Measurements from ENCODE around the gene ATRNL1. TPM values are rescaled to one million over a fixed set of nuclear protein-coding genes. Genes with fewer than 3 reads are reported as not detected.

ATRNL1 gene
- total RNA-seq, 2 experiments from 2014 or later: not detected

DNA sequence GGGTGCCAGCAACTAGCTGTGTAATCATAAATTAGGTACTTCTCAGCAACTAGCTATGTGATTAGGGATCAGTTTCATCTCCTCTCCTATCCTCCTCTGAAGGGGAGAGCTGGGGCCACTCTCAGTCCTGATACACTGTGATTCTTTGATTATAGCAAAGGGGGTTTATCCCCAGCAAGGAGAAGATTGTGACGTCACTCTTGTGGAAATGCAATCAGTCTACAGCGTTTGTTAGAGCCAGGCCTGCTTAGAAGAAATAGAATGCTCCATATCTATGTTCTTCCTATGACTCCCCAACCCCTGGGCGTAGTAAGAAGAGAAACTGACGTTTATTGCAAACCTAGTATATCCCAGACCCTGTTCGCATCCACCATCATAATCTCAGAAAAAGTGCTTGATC lies 871.7 kb downstream of the ATRNL1 start:
- H2AFZ ChIP-seq (ENCODE audit: low read length): no peak overlapping the region
- TF ChIP-seq EZH2phosphoT487 (IDR thresholded peaks at IDR 0.05; ENCODE audit: borderline replicate concordance, low read depth, low read length): no peak
- TF ChIP-seq, protein P1, sequence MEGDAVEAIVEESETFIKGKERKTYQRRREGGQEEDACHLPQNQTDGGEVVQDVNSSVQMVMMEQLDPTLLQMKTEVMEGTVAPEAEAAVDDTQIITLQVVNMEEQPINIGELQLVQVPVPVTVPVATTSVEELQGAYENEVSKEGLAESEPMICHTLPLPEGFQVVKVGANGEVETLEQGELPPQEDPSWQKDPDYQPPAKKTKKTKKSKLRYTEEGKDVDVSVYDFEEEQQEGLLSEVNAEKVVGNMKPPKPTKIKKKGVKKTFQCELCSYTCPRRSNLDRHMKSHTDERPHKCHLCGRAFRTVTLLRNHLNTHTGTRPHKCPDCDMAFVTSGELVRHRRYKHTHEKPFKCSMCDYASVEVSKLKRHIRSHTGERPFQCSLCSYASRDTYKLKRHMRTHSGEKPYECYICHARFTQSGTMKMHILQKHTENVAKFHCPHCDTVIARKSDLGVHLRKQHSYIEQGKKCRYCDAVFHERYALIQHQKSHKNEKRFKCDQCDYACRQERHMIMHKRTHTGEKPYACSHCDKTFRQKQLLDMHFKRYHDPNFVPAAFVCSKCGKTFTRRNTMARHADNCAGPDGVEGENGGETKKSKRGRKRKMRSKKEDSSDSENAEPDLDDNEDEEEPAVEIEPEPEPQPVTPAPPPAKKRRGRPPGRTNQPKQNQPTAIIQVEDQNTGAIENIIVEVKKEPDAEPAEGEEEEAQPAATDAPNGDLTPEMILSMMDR (conservative IDR thresholded peaks at IDR 0.05; ENCODE audit: low read length): no peak
- H3K27ac ChIP-seq (ENCODE audit: low read depth, low read length, poor library complexity, severe bottlenecking): no peak overlapping the region
- ChIA-PET CTCF (ENCODE audit: unreplicated experiment) (no interaction called here), POLR2A (interaction anchor here (0.7 kb wide), 1 partner anchor 1334 kb away, joined by 3 read pairs; no protein-coding TSS in a partner anchor)
- H3K9me3 ChIP-seq (ENCODE audit: low read length): no peaks in the 10 kb centered on the region
- no peaks in the 10 kb centered on the region for H3K79me2 ChIP-seq (ENCODE audit: insufficient read depth, low read depth, low read length)
- no peaks in the 10 kb centered on the region for H3K36me3 ChIP-seq (ENCODE audit: insufficient read depth, low read length)
- no peak overlapping the region for H3K4me2 ChIP-seq (ENCODE audit: low read length)
- H3K4me3 ChIP-seq (ENCODE audit: low read depth, low read length, poor library complexity, severe bottlenecking): no peak overlapping the region
- intact Hi-C loops (cut with micrococcal nuclease; ENCODE audit: unreplicated experiment): no loop called here
- no TSS peak for BruUV-seq (replicated peaks)
- no peaks in the 10 kb centered on the region for H3K9me2 ChIP-seq (ENCODE audit: insufficient read depth, low read length)
- DNase-seq (ENCODE audit: low spot score): no peak
- H3K4me1 ChIP-seq (ENCODE audit: insufficient read depth, low read length, poor library complexity, severe bottlenecking): no peaks in the 10 kb centered on the region
- H4K20me1 ChIP-seq (ENCODE audit: insufficient read depth, low read length): no peaks in the 10 kb centered on the region

DNA sequence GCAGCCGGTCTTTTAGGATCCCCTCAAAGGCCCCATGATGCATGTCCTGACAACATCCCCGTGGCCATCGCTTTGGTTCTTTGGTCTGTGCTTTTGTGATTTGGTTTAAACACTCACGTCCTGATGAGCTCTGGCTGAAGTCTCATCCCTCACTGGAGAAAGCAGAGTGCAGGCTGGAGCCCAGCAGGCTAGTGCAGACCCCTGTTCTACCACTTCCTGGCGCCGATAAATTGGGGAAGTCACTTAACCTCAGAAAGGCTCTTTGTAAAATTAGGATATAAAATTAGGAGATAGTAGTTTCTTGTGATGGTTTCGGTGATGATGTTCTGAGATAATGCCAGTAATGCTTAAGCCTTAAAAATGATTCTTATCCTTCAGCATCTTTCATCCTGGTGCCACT lies 872.2 kb downstream of the ATRNL1 start:
- Histone ChIP-seq H4K20me1 (ENCODE audit: insufficient read depth, low read length) (no peaks in the 10 kb centered on the region), H3K4me3 (ENCODE audit: low read depth, low read length, poor library complexity, severe bottlenecking) (no peak overlapping the region), H3K4me1 (ENCODE audit: insufficient read depth, low read length, poor library complexity, severe bottlenecking) (no peaks in the 10 kb centered on the region), H3K79me2 (ENCODE audit: insufficient read depth, low read depth, low read length) (no peaks in the 10 kb centered on the region), H3K36me3 (ENCODE audit: insufficient read depth, low read length) (no peaks in the 10 kb centered on the region), H3K27ac (ENCODE audit: low read depth, low read length, poor library complexity, severe bottlenecking) (no peak overlapping the region), H2AFZ (ENCODE audit: low read length) (no peak overlapping the region), H3K9me2 (ENCODE audit: insufficient read depth, low read length) (no peaks in the 10 kb centered on the region), H3K4me2 (ENCODE audit: low read length) (no peak overlapping the region), H3K9me3 (ENCODE audit: low read length) (no peaks in the 10 kb centered on the region)
- no peak for TF ChIP-seq EZH2phosphoT487 (IDR thresholded peaks at IDR 0.05; ENCODE audit: borderline replicate concordance, low read depth, low read length)
- TF ChIP-seq, protein P1 (conservative IDR thresholded peaks at IDR 0.05; ENCODE audit: low read length): no peak
- ChIA-PET POLR2A (no interaction called here), CTCF (ENCODE audit: unreplicated experiment) (no interaction called here)
- intact Hi-C loops (cut with micrococcal nuclease; ENCODE audit: unreplicated experiment): no loop called here
- no TSS peak for BruUV-seq (replicated peaks)
- no peak for DNase-seq (ENCODE audit: low spot score)

DNA sequence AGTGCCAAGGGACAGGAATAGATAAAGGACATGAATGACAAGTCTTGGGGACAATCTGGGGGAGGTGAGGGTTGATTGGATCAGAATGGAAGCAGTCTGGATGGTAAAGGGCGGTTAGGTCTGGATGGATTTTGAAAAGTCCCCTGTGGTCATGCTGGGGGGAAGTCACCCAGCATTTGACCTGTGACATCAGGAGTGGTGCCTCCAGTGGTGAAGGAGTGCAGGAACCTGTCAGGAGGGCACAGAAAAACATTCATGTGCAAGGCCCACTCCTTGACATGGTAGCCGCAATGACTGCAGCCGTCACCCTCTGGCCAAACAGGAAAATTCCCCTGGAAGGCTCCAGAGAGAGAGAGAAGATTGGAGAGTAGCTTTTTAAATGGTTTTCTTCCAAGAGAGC lies 875.1 kb downstream of the ATRNL1 start:
- no peak overlapping the region for H2AFZ ChIP-seq (ENCODE audit: low read length)
- no TSS peak for BruUV-seq (replicated peaks)
- CTCF ChIA-PET (ENCODE audit: unreplicated experiment): no interaction called here
- no peak overlapping the region for H3K4me3 ChIP-seq (ENCODE audit: low read depth, low read length, poor library complexity, severe bottlenecking)
- intact Hi-C loops (cut with micrococcal nuclease; ENCODE audit: unreplicated experiment): no loop called here
- H3K4me2 ChIP-seq (ENCODE audit: low read length): no peak overlapping the region
- POLR2A ChIA-PET: no interaction called here
- H4K20me1 ChIP-seq (ENCODE audit: insufficient read depth, low read length): no peaks in the 10 kb centered on the region
- H3K9me2 ChIP-seq (ENCODE audit: insufficient read depth, low read length): no peaks in the 10 kb centered on the region
- H3K4me1 ChIP-seq (ENCODE audit: insufficient read depth, low read length, poor library complexity, severe bottlenecking): no peaks in the 10 kb centered on the region
- no peaks in the 10 kb centered on the region for H3K9me3 ChIP-seq (ENCODE audit: low read length)
- DNase-seq (ENCODE audit: low spot score): no peak
- no peaks in the 10 kb centered on the region for H3K79me2 ChIP-seq (ENCODE audit: insufficient read depth, low read depth, low read length)
- H3K36me3 ChIP-seq (ENCODE audit: insufficient read depth, low read length): no peaks in the 10 kb centered on the region
- TF ChIP-seq, protein P1 (conservative IDR thresholded peaks at IDR 0.05; ENCODE audit: low read length): no peak; the same call in 1 of the 2 replicates
- TF ChIP-seq EZH2phosphoT487 (IDR thresholded peaks at IDR 0.05; ENCODE audit: borderline replicate concordance, low read depth, low read length): no peak
- H3K27ac ChIP-seq (ENCODE audit: low read depth, low read length, poor library complexity, severe bottlenecking): no peak overlapping the region
